ENCODE data around the gene GP1BA.
A peak's percentile ranks its signal among the peaks of the same experiment; 100 is the strongest.

GP1BA gene

GRCh38 chr17:4950746-4951204, 18.7 kb downstream of the GP1BA start, which contains the start of gene ENO3:
Gene ENO3 (plus strand): TSS chr17:4951119. CDS start chr17:4951830, 711 bp downstream.
- DNase-seq (ENCODE audit: low read depth), result no peak

- DNase-seq (ENCODE audit: low read depth), result no peak
Measured at GRCh38 chr17:4951486-4951885, 19.4 kb downstream of the GP1BA start.

GRCh38 chr17:4953451-4953961, 21.4 kb downstream of the GP1BA start:
- DNase-seq (ENCODE audit: low read depth), result no peak

GRCh38 chr17:4955091-4955490, 23.0 kb downstream of the GP1BA start:
- DNase-seq (ENCODE audit: low read depth), result no peak

- DNase-seq (ENCODE audit: low read depth), result peak; percentile 49
Measured at GRCh38 chr17:4956493-4957061, 24.5 kb downstream of the GP1BA start.

GRCh38 chr17:4958102-4958501, 26.0 kb downstream of the GP1BA start:
- no peak for DNase-seq (ENCODE audit: low read depth)

GRCh38 chr17:4959261-4959965, 27.3 kb downstream of the GP1BA start:
- no peak for DNase-seq (ENCODE audit: low read depth)

- DNase-seq (ENCODE audit: low read depth), result no peak
Measured at GRCh38 chr17:4960279-4960922, 28.3 kb downstream of the GP1BA start.

GRCh38 chr17:4965311-4965986, 33.4 kb downstream of the GP1BA start:
- DNase-seq (ENCODE audit: low read depth), result no peak

GRCh38 chr17:4966844-4967538, 34.9 kb downstream of the GP1BA start:
- DNase-seq (ENCODE audit: low read depth), result peak; percentile 80

GRCh38 chr17:4967539-4968485, 35.7 kb downstream of the GP1BA start, which contains the start of gene SPAG7:
Gene SPAG7 (minus strand): TSS chr17:4967817. CDS start chr17:4967804, 13 bp downstream.
- peak; percentile 86 for DNase-seq (ENCODE audit: low read depth)

GRCh38 chr17:4968486-4969046, 36.5 kb downstream of the GP1BA start:
- DNase-seq (ENCODE audit: low read depth), result no peak

GRCh38 chr17:4969047-4969550, 37.0 kb downstream of the GP1BA start:
- no peak for DNase-seq (ENCODE audit: low read depth)

- DNase-seq (ENCODE audit: low read depth), result no peak
Measured at GRCh38 chr17:4969551-4970173, 37.6 kb downstream of the GP1BA start.

GRCh38 chr17:4970273-4970672, 38.2 kb downstream of the GP1BA start:
- no peak for DNase-seq (ENCODE audit: low read depth)

- no peak for DNase-seq (ENCODE audit: low read depth)
Measured at GRCh38 chr17:4971826-4972225, 39.7 kb downstream of the GP1BA start.

- no peak for DNase-seq (ENCODE audit: low read depth)
Measured at GRCh38 chr17:4972322-4972721, 40.2 kb downstream of the GP1BA start.

- no peak for DNase-seq (ENCODE audit: low read depth)
Measured at GRCh38 chr17:4972752-4973151, 40.7 kb downstream of the GP1BA start.

All from activated T-cell treated with anti-CD3 and anti-CD28 coated beads for 1 hour (primary cell).